H9 (cell line): ENCODE results near the gene INTS1. TPM values are rescaled to one million over a fixed set of nuclear protein-coding genes. Genes with fewer than 3 reads are reported as not detected.

Source experiments
- DNase-seq: peaks from one replicate; pipeline ENCODE4 v3.0.0-alpha.2; 2017
- H2AFZ ChIP-seq: one replicate; pipeline ENCODE4 v1.6.1; 2013; ENCODE audit warnings: mild to moderate bottlenecking, low read length, control low read depth, moderate library complexity
- H2AK5ac ChIP-seq: 2 replicates; pipeline ENCODE4 v1.6.1; 2013; ENCODE audit warnings: low read length, control low read depth, mixed read lengths; ENCODE audit not compliant: insufficient read length
- H2BK120ac ChIP-seq: one replicate; pipeline ENCODE4 v1.6.1; 2013; ENCODE audit warnings: low read depth, mild to moderate bottlenecking, low read length, control low read depth, inconsistent platforms; ENCODE audit not compliant: poor library complexity, severe bottlenecking
- H2BK12ac ChIP-seq: 2 replicates; pipeline ENCODE4 v1.6.1; 2013; ENCODE audit warnings: low read length, control low read depth, mixed read lengths, low read depth; ENCODE audit not compliant: insufficient read length
- H2BK15ac ChIP-seq: 2 replicates; pipeline ENCODE4 v1.6.1; 2013; ENCODE audit warnings: low read depth, low read length, control low read depth
- H2BK20ac ChIP-seq: one replicate; pipeline ENCODE4 v1.6.1; 2013; ENCODE audit warnings: low read depth, mild to moderate bottlenecking, low read length, control low read depth, inconsistent platforms; ENCODE audit not compliant: poor library complexity, severe bottlenecking
- H2BK5ac ChIP-seq: 2 replicates; pipeline ENCODE4 v1.6.1; 2013; ENCODE audit warnings: low read length, control low read depth, mixed read lengths; ENCODE audit not compliant: insufficient read length
- H3K14ac ChIP-seq: 2 replicates; pipeline ENCODE4 v1.6.1; 2013; ENCODE audit warnings: low read length, control low read depth; ENCODE audit not compliant: insufficient read depth
- H3K18ac ChIP-seq: 2 replicates; pipeline ENCODE4 v1.6.1; 2013; ENCODE audit warnings: low read depth, mild to moderate bottlenecking, mixed read lengths, low read length, control low read depth; ENCODE audit not compliant: insufficient read length
- H3K23ac ChIP-seq: 2 replicates; pipeline ENCODE4 v1.6.1; 2013; ENCODE audit warnings: low read length, control low read depth, mixed read lengths, low read depth; ENCODE audit not compliant: insufficient read length
- H3K23me2 ChIP-seq: 2 replicates; pipeline ENCODE4 v1.6.1; 2013; ENCODE audit warnings: low read depth, mild to moderate bottlenecking, mixed read lengths, low read length, control low read depth; ENCODE audit not compliant: insufficient read length, poor library complexity, severe bottlenecking
- H3K27ac ChIP-seq: 2 replicates; pipeline ENCODE4 v1.5.1; 2013; ENCODE audit warnings: low read length, control low read depth, mixed read lengths, low read depth; ENCODE audit not compliant: insufficient read length
- H3K27me3 ChIP-seq: 2 replicates; pipeline ENCODE4 v1.6.1; 2013; ENCODE audit warnings: low read length, control low read depth, inconsistent platforms; ENCODE audit not compliant: insufficient read depth
- H3K4ac ChIP-seq: 2 replicates; pipeline ENCODE4 v1.6.1; 2013; ENCODE audit warnings: low read depth, mild to moderate bottlenecking, control low read depth, inconsistent platforms, low read length, moderate library complexity
- H3K4me1 ChIP-seq: 2 replicates; pipeline ENCODE4 v1.6.1; 2013; ENCODE audit warnings: low read length, control low read depth, inconsistent platforms; ENCODE audit not compliant: insufficient read depth
- H3K4me2 ChIP-seq: 2 replicates; pipeline ENCODE4 v1.6.1; 2013; ENCODE audit warnings: low read length, control low read depth, mixed read lengths; ENCODE audit not compliant: insufficient read length, insufficient read depth
- H3K56ac ChIP-seq: 2 replicates; pipeline ENCODE4 v1.6.1; 2013; ENCODE audit warnings: low read depth, mild to moderate bottlenecking, mixed read lengths, low read length, control low read depth; ENCODE audit not compliant: insufficient read length
- H3K79me1 ChIP-seq: 2 replicates; pipeline ENCODE4 v1.6.1; 2013; ENCODE audit warnings: low read depth, mild to moderate bottlenecking, moderate library complexity, low read length, control low read depth, inconsistent platforms; ENCODE audit not compliant: insufficient read depth, poor library complexity, severe bottlenecking
- H3K79me2 ChIP-seq: 2 replicates; pipeline ENCODE4 v1.6.1; 2013; ENCODE audit warnings: low read length, control low read depth, inconsistent platforms; ENCODE audit not compliant: insufficient read depth
- H3K9ac ChIP-seq: 2 replicates; pipeline ENCODE4 v1.6.1; 2013; ENCODE audit warnings: low read length, control low read depth, mixed read lengths; ENCODE audit not compliant: insufficient read length; ENCODE audit errors: extremely low read depth
- H3K9me3 ChIP-seq: one replicate; pipeline ENCODE4 v1.6.1; 2013; ENCODE audit warnings: low read depth, low read length, inconsistent platforms; ENCODE audit not compliant: control insufficient read depth
- H3T11ph ChIP-seq: one replicate; pipeline ENCODE4 v1.6.1; 2013; ENCODE audit warnings: mild to moderate bottlenecking, low read length, control low read depth, inconsistent platforms
- H4K20me1 ChIP-seq: one replicate; pipeline ENCODE4 v1.6.1; 2013; ENCODE audit not compliant: control insufficient read depth, insufficient read length, insufficient read depth
- H4K5ac ChIP-seq: 2 replicates; pipeline ENCODE4 v1.6.1; 2013; ENCODE audit warnings: low read depth, mild to moderate bottlenecking, mixed read lengths, low read length, control low read depth; ENCODE audit not compliant: insufficient read length
- H4K8ac ChIP-seq: replicated peaks from 2 replicates; pipeline ENCODE4 v1.6.1; 2013; ENCODE audit warnings: low read length, control low read depth, mixed read lengths, low read depth; ENCODE audit not compliant: insufficient read length
- H4K91ac ChIP-seq: 2 replicates; pipeline ENCODE4 v1.6.1; 2013; ENCODE audit warnings: low read depth, mild to moderate bottlenecking, moderate library complexity, mixed read lengths, low read length, control low read depth; ENCODE audit not compliant: insufficient read length
- H3K27ac Mint-ChIP-seq, 3 experiments: 2 replicates in 2 of 3; 3 replicates in 1 of 3; pipeline ENCODE4 v1.8.0; 2020 to 2021; ENCODE audit warnings: mixed read lengths in 3 of 3, mild to moderate bottlenecking in 1 of 3, moderate library complexity in 1 of 3
- H3K27me3 Mint-ChIP-seq: 2 replicates; pipeline ENCODE4 v1.8.0; 2021; ENCODE audit warnings: low read depth, mild to moderate bottlenecking, moderate library complexity, mixed read lengths
- H3K36me3 Mint-ChIP-seq, 3 experiments: 2 replicates in 2 of 3; 3 replicates in 1 of 3; pipeline ENCODE4 v1.8.0; 2020 to 2021; ENCODE audit warnings: low read depth in 3 of 3, mixed read lengths in 3 of 3; ENCODE audit not compliant: insufficient read depth in 1 of 3
- H3K4me1 Mint-ChIP-seq, 2 experiments: 2 replicates each; pipeline ENCODE4 v1.8.0; 2020; ENCODE audit warnings: mixed read lengths in 2 of 2
- H3K4me3 Mint-ChIP-seq, 2 experiments: 2 replicates in 1 of 2; 3 replicates in 1 of 2; pipeline ENCODE4 v1.8.0; 2020 to 2021; ENCODE audit warnings: mild to moderate bottlenecking in 2 of 2, mixed read lengths in 2 of 2, moderate library complexity in 1 of 2
- H3K9me3 Mint-ChIP-seq, 2 experiments: 2 replicates in 1 of 2; 3 replicates in 1 of 2; pipeline ENCODE4 v1.8.0; 2020; ENCODE audit warnings: mild to moderate bottlenecking in 2 of 2, mixed read lengths in 2 of 2, moderate library complexity in 1 of 2
- WGBS: extraction: QIAGEN DNeasy Blood & Tissue Kit; methylation state at CpG from one replicate; pipeline ENCODE4 v1.1.7; 2013; ENCODE audit warnings: missing lambda C conversion rate, low lambda C conversion rate, mixed read lengths; ENCODE audit not compliant: insufficient read length; ENCODE audit errors: extremely low coverage; 5-methylcytosine and 5-hydroxymethylcytosine counted together
- total RNA-seq: library from RNA; stranded (reverse); gene quantifications from 2 replicates; pipeline ENCODE4 v1.2.1, GENCODE V29; 2021
- TF ChIP-seq, protein P1 (sequence below): fragments of 200-600 bp; sonication (generic); conservative IDR thresholded peaks from 3 replicates; pipeline ENCODE4 v1.8.0; 2021; ENCODE audit warnings: antibody characterized with exemption, mild to moderate bottlenecking

INTS1 gene
- total RNA-seq, 1 experiment from 2014 or later = 133 TPM

DNA sequence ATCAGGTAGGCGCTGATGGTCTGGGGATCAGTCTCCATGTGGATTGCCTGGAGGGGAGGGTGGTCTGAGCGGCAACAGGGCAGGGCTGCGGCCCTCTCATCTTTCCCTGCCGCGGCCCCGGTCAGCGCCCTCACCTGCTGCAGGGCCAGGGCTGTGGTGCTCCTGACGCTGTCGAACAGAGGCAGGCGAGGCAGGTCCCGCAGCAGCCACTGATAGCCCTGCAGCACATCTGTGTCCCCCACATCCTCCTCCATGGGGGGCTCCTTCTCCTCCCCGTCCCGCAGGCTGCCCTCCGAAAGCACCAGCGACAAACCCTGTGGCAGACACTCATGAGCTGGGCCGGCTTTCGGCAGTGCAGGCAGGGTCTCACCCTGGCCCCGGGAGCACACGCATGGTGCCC lies 19.0 kb downstream of the INTS1 start:
- Histone ChIP-seq H3K9ac (no peak overlapping the region), H3K79me1 (no peaks in the 10 kb centered on the region), H2AK5ac (no peak overlapping the region), H3K23me2 (no peaks in the 10 kb centered on the region), H3K4me1 (no peaks in the 10 kb centered on the region), H3K27me3 (no peaks in the 10 kb centered on the region), H2BK5ac (no peak overlapping the region), H3K23ac (no peak overlapping the region), H3K79me2 (no peaks in the 10 kb centered on the region), H2BK15ac (no peak overlapping the region), H2BK20ac (no peak overlapping the region), H3K9me3 (no peaks in the 10 kb centered on the region), H2BK120ac (no peak overlapping the region), H3K4ac (no peak overlapping the region), H3K56ac (no peak overlapping the region), H3K27ac (no peak overlapping the region), H4K8ac (no peak overlapping the region), H4K20me1 (no peaks in the 10 kb centered on the region), H2AFZ (no peak overlapping the region), H2BK12ac (no peak overlapping the region), H3T11ph (no peak overlapping the region), H4K91ac (no peak overlapping the region), H4K5ac (no peak overlapping the region), H3K4me2 (no peak overlapping the region), H3K18ac (no peak overlapping the region), H3K14ac (no peak overlapping the region)
- Mint-ChIP-seq H3K27me3 (no peaks in the 10 kb centered on the region), H3K9me3 (no peaks in the 10 kb centered on the region), H3K27ac (no peak overlapping the region), H3K4me1 (no peaks in the 10 kb centered on the region), H3K36me3 (peaks cover 16 to 64% (median 58%) of the 10 kb centered on the region in 3 experiments), H3K4me3 (no peak overlapping the region)
- WGBS = no CpG with 5 or more reads among the region's 19 CpGs
- TF ChIP-seq, protein P1, sequence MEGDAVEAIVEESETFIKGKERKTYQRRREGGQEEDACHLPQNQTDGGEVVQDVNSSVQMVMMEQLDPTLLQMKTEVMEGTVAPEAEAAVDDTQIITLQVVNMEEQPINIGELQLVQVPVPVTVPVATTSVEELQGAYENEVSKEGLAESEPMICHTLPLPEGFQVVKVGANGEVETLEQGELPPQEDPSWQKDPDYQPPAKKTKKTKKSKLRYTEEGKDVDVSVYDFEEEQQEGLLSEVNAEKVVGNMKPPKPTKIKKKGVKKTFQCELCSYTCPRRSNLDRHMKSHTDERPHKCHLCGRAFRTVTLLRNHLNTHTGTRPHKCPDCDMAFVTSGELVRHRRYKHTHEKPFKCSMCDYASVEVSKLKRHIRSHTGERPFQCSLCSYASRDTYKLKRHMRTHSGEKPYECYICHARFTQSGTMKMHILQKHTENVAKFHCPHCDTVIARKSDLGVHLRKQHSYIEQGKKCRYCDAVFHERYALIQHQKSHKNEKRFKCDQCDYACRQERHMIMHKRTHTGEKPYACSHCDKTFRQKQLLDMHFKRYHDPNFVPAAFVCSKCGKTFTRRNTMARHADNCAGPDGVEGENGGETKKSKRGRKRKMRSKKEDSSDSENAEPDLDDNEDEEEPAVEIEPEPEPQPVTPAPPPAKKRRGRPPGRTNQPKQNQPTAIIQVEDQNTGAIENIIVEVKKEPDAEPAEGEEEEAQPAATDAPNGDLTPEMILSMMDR = no peak
- no peak for DNase-seq
